ENCODE measurements around the gene CCL20.

Gene CCL20

DNA sequence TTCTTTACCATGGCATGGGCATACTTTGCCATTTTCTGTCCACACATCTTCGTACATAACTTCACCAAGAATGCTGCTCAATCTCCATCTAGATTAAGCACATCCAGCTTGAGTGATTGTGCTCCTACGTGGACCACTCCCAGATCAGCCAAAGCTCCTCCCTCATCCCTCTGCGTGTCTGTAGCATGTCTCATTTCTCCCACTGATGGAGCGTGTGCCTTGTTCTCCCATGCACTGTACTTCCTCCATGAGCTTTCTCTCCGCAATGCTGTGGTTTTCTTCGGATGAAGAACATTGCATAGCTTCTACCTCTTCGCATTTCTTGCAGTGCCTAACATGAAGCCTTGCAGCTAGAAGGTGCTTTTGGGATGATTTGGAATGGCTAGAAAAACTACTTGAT lies 13.5 kb downstream of the CCL20 start:
- H3K9me3 ChIP-seq (ENCODE audit: control insufficient read depth, insufficient read depth, low read depth, low read length): no peaks in the 10 kb centered on the region
- H3K4me3 ChIP-seq (ENCODE audit: low read depth, low read length): no peak overlapping the region
- TF ChIP-seq, protein P1, sequence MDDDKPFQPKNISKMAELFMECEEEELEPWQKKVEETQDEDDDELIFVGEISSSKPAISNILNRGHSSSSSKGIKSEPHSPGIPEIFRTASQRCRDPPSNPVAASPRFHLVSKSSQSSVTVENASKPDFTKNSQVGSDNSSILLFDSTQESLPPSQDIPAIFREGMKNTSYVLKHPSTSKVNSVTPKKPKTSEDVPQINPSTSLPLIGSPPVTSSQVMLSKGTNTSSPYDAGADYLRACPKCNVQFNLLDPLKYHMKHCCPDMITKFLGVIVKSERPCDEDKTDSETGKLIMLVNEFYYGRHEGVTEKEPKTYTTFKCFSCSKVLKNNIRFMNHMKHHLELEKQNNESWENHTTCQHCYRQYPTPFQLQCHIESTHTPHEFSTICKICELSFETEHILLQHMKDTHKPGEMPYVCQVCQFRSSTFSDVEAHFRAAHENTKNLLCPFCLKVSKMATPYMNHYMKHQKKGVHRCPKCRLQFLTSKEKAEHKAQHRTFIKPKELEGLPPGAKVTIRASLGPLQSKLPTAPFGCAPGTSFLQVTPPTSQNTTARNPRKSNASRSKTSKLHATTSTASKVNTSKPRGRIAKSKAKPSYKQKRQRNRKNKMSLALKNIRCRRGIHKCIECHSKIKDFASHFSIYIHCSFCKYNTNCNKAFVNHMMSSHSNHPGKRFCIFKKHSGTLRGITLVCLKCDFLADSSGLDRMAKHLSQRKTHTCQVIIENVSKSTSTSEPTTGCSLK (tag by site-specific recombination; IDR thresholded peaks at IDR 0.05): no peak
- TF ChIP-seq ZNF324 (tag by site-specific recombination; IDR thresholded peaks at IDR 0.05) (no peak), ZNF274 (IDR thresholded peaks at IDR 0.05; ENCODE audit: low read length) (no peak), ZNF274 (tag by site-specific recombination; IDR thresholded peaks at IDR 0.05; ENCODE audit: borderline replicate concordance) (no peak), ZNF302 (tag by site-specific recombination; IDR thresholded peaks at IDR 0.05; ENCODE audit: low read depth) (no peak), ZNF792 (tag by site-specific recombination; IDR thresholded peaks at IDR 0.05) (no peak), ZNF175 (tag by site-specific recombination; IDR thresholded peaks at IDR 0.05) (no peak), KLF17 (tag by site-specific recombination; IDR thresholded peaks at IDR 0.05) (no peak), ZNF626 (tag by site-specific recombination; IDR thresholded peaks at IDR 0.05) (no peak), ZSCAN18 (tag by site-specific recombination; IDR thresholded peaks at IDR 0.05) (no peak), KLF16 (tag by site-specific recombination; IDR thresholded peaks at IDR 0.05) (no peak), YY1 (tag by site-specific recombination; IDR thresholded peaks at IDR 0.05) (no peak), HOXD13 (CRISPR knock-in tag; IDR thresholded peaks at IDR 0.05; ENCODE audit: borderline replicate concordance) (no peak), SP7 (tag by site-specific recombination; IDR thresholded peaks at IDR 0.05) (no peak), ZNF768 (tag by site-specific recombination; IDR thresholded peaks at IDR 0.05) (no peak), ZNF133 (tag by site-specific recombination; IDR thresholded peaks at IDR 0.05) (no peak), ZNF639 (tag by site-specific recombination; IDR thresholded peaks at IDR 0.05) (no peak), ZNF23 (tag by site-specific recombination; IDR thresholded peaks at IDR 0.05; ENCODE audit: borderline replicate concordance) (no peak)
- TF ChIP-seq, protein P2, sequence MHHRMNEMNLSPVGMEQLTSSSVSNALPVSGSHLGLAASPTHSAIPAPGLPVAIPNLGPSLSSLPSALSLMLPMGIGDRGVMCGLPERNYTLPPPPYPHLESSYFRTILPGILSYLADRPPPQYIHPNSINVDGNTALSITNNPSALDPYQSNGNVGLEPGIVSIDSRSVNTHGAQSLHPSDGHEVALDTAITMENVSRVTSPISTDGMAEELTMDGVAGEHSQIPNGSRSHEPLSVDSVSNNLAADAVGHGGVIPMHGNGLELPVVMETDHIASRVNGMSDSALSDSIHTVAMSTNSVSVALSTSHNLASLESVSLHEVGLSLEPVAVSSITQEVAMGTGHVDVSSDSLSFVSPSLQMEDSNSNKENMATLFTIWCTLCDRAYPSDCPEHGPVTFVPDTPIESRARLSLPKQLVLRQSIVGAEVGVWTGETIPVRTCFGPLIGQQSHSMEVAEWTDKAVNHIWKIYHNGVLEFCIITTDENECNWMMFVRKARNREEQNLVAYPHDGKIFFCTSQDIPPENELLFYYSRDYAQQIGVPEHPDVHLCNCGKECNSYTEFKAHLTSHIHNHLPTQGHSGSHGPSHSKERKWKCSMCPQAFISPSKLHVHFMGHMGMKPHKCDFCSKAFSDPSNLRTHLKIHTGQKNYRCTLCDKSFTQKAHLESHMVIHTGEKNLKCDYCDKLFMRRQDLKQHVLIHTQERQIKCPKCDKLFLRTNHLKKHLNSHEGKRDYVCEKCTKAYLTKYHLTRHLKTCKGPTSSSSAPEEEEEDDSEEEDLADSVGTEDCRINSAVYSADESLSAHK (tag by site-specific recombination; IDR thresholded peaks at IDR 0.05): no peak
- TF ChIP-seq, protein P3, sequence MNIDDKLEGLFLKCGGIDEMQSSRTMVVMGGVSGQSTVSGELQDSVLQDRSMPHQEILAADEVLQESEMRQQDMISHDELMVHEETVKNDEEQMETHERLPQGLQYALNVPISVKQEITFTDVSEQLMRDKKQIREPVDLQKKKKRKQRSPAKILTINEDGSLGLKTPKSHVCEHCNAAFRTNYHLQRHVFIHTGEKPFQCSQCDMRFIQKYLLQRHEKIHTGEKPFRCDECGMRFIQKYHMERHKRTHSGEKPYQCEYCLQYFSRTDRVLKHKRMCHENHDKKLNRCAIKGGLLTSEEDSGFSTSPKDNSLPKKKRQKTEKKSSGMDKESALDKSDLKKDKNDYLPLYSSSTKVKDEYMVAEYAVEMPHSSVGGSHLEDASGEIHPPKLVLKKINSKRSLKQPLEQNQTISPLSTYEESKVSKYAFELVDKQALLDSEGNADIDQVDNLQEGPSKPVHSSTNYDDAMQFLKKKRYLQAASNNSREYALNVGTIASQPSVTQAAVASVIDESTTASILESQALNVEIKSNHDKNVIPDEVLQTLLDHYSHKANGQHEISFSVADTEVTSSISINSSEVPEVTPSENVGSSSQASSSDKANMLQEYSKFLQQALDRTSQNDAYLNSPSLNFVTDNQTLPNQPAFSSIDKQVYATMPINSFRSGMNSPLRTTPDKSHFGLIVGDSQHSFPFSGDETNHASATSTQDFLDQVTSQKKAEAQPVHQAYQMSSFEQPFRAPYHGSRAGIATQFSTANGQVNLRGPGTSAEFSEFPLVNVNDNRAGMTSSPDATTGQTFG (tag by site-specific recombination; IDR thresholded peaks at IDR 0.05; ENCODE audit: borderline replicate concordance): no peak
- H3K4me1 ChIP-seq (ENCODE audit: control insufficient read depth, insufficient read depth, low read length): no peaks in the 10 kb centered on the region
- H3K36me3 ChIP-seq (ENCODE audit: control insufficient read depth in 2 of 2, insufficient read depth in 1 of 2, low read length in 2 of 2): no peaks in the 10 kb centered on the region
- ChIA-PET POLR2A (interaction anchor here (0.5 kb wide), 1 partner anchor 53 kb away, joined by 3 read pairs; no protein-coding TSS in a partner anchor), CTCF (no interaction called here)
- H3K27ac ChIP-seq (ENCODE audit: extremely low read depth, low read depth, low read length): no peak overlapping the region
